ENCODE measurements around the gene KCNQ2.

KCNQ2 gene

DNA sequence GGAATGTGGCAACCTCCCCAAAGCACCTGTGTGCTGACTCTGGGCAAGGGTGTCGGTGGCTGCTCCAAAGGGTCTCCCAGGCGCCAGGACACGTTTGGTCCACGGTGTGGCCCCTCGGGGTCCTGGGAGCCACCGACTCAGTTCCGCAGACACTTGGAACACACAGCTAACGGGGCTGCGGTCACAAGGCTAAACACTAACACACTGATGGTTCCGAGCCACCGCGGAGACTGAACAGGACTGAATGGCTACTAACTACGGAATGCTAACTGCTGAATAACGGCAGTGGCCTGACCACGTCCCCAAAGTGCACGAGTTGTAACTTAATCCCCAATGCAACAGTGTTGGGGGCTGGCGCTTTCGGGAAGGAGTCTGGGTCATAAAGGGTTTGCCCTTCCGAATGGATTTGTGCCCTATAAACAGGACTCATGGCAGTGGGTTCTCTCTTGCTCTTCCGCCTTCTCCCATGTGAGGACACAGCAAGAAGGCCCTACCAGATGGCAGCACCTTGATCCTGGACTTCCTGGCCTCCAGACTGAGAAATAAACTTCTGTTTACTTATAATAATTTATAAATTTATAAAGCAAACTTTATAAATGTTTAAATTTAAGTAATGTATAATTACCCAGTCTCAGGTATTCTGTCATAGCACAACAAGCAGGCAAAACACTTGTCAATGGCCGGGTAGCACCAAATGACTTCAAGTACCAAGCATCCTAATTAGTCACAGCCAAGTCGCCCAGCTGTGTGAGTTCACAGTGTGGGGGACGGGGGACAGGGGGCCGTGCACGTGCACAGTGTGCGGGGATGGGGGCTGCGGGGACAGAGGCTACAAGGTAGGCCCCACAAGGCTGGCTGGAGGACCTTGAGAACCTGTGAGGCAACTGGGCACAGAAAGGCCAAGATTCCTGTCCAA, 28.7 kb upstream of the KCNQ2 start:
- DNase-seq, result no peak

DNA sequence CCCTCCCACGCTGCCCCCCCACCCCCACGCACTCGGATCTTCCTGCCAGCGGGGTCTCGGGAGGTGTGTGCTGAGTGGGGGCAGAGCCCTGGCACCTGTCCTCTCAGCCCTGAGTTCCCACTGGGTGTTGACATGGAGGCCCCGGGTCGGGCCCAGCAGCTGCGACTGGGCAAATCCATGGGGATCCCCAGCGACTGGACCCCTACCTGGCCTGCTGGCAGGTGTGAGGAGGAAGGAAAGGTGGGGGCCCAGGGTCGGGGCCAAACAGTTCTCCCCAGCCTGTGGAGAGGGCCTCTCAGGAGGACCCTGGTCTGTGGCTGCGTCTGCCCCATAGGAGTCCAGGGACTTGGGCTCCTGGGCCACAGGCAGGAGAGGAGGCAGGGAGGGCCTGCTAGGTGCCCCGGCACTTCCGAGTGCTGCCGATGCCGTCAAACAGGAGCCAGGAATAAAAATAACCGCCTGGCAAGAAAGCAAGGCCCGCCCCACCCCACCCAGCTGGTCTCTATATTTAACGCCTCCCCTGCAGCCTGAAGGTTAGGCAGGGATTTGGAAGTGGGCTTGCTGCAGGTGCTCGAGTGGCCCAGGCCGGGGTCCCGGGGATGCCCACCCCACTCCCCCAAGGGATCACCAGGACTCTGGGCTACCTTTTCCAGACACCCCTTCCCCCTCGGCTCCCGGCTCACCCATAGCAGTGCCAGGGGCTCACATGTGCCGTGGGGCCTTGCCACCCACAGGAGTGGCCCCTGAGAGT, 27.9 kb upstream of the KCNQ2 start:
- DNase-seq, result no peak

DNA sequence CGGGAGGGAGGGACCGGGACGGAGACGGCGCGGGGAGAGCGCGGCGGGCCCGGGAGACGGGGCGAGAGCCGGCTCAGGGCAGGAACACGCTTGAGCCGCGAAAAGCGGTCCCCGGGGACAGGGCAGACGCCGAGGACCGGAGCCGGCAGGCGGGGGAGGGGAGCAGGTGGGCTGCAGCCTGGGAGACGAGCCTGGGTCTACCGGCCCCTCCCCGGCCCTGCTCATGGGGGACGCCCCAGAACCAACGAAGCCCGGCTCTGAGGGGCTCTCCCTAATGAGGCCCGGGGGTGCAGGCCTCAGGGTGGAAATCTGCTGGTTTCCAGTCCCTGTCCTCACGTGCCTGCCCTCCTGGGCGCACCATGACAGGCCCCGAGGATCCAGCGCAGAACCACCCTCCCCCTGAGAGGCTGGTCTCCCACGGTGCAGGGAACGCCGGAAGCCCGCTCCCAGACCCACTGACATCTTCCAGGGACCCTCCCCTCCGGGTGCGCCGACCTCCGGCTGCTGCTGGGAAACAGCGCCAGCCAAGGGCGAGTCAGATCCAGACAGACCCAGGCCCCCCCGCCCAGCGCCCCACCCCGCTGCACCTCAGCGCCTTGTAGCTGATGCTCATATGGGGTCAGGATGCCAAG, 27.0 kb upstream of the KCNQ2 start:
- DNase-seq, result no peak

DNA sequence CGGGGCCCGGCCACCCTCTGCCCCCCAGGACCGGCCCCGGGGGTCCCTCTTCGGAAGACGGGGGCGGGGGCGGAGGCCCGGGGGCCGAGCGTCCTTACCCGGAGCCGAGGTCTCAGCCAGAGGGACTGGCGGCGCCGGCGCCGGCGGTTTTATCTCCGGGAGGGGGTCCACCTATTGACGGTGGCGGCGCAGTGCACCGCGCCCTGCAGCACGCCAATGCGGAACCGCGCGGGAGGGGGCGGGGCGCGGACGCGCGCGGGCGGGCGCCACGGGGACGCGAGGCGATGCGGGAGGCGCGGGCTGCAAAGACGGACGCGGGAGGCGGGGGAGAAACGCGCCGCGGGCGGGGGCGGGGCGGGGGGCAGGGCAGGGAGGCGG, 26.5 kb upstream of the KCNQ2 start, which contains the start of gene EEF1A2:
EEF1A2 (minus strand) TSS at position 124 of the 378 bp plus-strand sequence. CDS start 1,320 bp downstream, outside the sequence.
- DNase-seq, result peak; percentile 67

DNA sequence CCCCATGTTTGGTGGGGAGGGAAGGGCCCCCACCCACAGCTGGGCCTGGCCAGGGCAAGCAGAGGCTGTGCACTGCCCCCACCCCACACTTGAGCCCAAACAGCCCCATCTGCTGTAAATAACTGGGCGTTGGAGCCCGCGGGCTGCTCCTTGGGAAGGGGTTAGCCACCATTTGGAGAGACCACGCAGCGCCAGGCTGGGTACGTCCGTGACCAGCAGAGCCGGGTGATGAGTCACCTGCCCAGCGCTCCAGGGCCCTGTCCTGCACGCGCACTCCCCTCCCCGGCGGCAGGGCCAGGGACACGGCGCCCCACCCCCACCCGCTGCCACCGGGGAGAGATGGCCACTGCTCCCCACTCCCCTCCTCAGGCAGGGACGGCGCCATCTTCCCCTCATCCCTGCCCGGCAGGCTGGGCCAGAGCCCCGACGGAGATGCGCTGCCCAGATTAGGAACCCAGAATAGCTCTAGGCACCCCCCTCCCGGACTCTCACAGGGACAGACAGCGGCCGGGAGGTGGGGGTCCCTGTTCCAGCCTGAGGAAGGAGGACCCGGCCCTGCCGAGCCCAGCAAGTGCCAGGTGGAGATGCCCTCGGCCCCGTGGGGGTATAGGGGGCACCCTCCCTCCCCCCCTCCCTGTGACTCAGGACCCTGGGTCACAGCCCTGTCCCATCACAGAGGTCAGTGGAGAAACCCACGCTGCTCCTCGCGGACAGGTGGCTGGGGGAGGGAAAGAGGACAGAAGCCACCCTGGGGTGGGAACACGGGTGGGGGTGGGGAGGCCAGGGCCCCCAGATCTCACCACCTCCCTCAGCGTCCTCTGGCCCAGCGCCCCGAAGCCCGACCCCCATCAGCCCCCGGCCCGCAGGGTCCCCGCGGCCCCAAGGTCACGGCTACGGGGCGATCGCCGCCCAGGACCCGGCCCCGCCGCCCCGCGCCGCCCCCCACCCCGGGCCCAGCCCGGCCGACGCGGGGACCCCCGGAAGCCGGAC, 25.8 kb upstream of the KCNQ2 start:
- DNase-seq, result peak; percentile 19

DNA sequence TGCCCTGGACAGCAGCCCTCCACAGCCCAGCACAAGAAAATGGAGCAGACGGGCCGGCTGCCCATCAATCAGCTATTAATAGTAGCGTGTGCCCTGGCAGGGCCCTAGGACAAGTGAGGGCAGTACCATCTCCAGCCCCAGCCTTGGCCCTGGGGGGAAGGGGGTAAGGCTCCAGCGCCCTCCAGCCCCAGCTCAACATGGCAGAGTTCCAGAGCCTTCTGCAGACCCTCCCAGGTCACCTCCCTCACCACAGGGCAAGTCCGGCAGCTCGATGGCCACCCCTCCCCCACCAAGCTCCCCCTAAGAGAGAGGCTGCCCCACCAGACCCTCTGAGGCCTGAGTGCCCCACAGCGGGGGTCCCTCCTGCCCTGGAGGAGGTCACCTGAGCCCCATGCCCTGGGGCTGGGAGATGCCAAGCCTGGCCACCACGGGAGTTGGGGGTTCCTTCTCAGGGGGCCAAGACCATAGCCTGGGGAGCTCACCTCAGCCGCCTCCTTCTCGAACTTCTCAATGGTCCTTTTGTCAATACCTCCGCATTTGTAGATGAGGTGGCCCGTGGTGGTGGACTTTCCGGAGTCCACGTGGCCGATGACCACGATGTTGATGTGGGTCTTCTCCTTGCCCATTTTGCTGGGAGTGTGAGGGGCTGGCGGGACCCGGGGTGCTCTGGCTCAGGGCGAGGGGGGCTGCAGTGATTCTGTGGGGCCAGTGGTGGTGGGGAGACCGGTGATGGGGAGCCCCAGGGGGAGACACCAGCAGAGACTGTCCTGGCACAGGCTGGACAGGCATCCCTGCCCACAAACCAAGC, 24.9 kb upstream of the KCNQ2 start:
- no peak for DNase-seq

DNA sequence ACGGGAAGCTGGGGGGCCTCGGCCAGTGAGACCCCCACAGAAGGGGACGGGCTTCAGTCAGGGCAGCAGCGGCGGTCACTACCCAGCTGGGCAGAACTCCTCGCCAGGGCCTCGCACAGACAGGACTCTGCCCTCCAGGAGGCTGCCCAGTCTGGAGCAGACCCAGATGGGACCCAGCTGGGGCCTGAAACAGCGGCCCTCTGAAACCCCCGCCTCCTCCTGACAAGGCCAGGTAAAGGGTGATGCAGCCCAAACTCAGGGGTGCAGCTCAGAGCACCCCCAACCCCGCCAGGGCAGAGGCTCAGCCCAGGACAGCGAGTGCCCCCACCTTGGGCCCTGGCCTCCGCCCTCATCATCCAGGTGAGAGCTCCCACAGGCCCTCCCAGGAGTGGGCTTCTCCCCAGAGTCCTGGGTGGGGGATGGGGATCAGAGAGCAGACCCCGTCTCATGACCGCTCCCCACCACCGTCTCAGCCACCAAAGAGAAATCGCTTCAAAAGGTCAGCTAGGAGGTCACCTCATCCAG, 24.2 kb upstream of the KCNQ2 start:
- no peak for DNase-seq

DNA sequence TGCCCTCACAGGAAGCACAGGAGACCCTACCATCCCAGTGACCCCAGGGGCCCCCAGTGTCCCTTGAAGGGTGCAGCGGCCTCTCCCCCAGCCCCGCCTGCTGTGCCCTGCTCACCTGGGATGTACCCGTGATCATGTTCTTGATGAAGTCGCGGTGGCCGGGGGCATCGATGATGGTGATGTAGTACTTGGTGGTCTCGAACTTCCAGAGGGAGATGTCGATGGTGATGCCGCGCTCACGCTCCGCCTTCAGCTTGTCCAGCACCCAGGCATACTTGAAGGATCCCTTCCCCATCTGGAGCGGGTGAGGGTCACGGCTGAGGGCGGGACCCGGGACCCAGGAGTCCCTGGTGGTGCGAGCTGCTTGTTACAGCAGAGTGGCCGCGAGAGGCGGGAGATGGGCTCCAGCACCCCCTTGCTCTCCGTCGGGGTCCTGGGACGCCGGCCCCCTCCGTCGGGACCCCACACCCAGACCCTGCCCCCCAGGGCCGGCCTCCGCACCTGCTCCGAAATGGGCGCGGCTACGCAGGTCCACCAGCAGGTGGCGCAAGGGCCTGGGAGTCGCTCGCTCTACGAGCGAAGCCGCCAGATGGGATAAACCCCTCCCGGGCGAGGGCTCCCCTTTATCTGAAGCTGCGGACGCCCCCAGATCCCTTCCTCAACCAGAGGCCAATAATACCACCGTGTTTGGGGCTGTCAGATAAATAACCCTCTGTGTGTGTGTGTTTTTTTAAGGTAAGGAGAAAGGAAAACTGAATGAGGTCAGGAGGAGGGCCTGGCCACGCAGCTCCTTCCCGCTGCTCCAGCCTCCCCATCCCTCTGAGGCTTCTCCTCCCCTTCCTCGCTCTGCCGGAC, 23.5 kb upstream of the KCNQ2 start:
- DNase-seq, result peak; percentile 73

DNA sequence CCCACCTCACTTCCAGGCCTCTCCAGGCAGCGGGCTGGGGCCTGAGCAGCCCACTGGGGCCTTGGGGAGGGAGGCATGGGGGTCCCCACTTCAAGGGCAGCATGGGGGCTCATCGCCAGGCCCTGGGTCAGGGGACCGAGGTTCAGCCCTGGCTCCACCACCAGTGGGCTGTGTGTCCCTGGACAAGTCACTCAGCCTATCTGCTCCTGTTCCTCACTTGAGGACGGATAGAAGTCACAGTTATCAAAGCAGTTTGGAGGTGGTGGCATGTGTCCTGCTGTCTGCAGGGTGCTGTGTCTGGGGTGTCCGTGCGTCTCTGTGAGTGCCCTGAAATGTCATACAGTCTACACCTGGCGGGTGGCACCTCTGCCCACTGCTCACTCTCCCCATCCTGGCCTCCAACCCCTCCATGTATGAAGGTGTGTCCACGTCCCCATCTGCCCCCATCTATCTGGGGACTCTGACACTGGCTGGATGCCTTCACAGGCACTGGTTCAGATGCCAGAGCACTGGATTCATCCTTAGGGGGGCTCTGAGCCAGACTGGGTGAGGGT, 22.8 kb upstream of the KCNQ2 start:
- DNase-seq, result no peak

DNA sequence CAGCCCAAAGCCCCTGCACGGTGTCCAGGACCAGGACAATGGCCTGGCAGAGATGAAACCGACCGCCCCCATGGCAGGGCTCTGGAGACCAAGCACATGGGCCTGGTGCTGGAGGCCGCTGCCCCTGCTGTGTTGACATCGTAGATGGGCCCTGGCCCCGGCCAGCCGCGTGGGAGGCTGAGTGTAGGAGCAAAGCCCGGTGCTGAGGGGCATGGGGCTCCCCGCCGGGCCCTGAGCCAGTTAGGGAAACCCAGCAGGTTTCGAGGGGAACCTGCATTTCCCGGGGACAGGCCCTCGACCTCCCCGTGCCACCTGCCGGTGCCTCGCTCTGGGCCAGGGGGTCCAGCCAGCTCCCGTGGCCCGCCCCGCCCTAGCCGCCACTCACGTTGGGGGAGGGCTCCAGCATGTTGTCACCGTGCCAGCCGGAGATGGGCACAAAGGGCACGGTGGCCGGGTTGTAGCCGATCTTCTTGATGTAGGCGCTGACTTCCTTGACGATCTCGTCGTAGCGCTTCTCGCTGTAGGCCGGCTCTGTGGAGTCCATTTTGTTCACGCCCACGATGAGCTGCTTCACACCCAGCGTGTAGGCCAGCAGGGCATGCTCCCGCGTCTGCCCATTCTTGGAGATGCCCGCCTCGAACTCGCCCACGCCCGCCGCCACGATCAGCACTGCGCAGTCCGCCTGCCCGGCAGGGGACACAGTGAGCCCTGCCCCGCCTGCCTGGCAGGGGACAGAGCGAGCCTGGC, 22.1 kb upstream of the KCNQ2 start:
- DNase-seq, result no peak

DNA sequence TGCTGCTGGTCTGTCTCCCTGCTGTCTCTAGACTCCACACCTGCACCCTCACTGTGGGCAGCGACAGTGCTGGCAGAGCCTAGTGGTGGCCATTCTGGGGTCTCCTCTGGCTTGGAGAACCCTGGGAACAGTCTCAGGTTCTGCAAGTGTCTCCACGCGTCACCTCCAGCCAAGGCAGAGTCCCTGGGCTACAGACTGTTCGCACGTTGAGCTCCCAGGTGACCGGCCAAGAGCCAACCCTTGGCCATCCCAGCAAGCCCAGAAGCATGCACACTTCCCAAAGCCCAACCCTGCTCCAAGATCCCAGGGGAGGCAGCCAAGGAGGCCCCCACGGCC, 21.6 kb upstream of the KCNQ2 start:
- DNase-seq, result no peak

DNA sequence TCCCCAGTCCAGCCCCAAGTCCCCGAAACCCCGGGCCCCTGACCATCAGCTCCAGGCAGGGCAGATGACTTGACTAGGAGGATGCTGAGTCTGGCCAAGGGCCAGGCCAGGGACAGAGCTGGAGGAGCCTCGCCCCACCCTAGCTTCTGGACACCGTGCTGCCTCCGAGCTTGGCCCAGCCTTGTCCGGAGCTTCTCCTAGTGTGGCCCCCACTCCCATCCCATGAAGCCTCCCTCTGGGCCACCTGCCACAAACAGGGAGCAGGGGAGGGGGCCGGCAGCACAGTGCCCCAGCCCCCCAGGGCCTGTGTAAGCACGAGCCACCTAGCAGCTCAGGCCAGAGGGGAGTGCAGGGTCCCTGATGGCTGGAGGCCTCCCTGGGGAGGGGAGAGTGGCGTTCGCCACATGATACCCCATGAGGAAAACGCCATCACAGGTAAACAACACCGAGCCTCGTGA, 21.1 kb upstream of the KCNQ2 start:
- no peak for DNase-seq

DNA sequence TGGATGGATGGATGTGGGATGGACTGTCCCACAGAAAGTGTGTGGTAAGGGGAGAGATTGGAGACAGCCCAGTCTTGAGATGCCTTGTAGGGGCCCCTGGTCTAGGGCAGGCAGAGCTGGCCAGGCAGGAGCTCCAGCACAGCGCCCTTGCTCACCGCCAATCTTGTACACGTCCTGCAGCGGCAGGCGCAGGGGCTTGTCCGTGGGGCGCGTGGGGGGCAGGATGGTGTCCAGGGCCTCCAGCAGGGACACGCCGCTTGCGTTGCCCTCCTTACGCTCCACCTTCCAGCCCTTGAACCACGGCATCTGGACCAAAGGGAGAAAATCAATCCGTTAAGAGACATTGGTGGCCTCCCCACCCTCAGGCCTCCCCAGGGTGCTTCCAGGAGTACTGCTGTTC, 20.5 kb upstream of the KCNQ2 start:
- no peak for DNase-seq

DNA sequence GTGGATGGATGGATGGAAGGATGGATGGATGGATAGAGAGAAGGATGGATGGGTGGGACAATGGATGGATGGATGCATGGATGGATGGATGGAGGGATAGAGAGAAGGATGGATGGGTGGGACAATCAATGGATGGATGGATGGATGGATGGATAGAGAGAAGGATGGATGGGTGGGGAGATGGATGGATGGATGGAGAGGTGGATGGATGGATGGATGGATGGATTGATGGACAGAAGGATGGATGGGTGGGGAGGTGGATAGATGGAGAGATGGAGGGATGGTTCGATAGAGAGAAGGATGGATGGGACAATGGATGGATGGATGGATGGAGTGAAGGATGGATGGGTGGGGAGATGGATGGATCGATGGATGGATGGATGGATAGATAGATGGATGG, 20.1 kb upstream of the KCNQ2 start:
- no peak for DNase-seq

DNA sequence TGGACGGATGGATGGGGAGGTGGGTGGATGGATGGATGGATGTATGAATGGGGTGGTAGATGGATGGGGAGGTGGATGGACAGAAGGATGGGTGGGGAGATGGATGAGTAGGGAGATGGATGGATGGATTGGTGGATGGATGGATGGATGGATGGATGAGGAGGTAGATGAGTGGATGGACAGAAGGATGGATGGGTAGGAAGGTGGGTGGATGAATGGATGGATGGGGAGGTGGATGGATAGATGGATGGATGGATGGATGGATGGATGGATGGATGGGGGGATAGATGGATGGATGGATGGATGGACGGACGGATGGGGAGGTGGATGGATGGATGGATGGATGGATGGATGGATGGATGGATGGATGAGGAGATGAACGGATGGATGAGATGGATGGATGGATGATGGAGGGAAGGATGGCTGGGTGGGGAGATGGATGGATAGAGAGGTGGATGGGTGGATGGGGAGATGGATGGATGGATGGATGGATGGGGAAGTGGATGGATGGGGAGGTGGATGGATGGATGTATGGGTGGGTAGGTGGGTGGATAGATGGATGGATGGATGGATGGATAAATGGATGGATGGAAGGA, 19.3 kb upstream of the KCNQ2 start:
- DNase-seq, result no peak

DNA sequence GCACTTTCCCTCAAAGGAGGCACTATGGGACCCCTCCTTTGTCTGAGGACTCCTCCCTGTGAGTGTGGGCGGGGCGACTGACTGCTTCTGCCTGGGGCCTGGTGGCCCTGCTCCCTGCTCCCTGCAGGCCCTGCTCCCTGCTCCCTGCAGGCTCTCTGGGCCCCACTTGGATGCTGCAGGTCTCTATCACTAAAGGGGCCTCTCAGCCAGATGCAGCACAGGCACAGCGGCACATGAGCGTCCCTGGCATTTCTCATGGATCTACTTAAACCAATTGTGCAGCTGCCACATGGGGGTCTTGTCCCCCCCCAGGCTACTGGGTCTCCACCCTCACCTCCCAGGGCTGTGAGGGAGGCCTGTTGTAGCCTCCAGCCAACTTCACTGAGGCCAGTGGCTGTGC, 18.6 kb upstream of the KCNQ2 start:
- no peak for DNase-seq

DNA sequence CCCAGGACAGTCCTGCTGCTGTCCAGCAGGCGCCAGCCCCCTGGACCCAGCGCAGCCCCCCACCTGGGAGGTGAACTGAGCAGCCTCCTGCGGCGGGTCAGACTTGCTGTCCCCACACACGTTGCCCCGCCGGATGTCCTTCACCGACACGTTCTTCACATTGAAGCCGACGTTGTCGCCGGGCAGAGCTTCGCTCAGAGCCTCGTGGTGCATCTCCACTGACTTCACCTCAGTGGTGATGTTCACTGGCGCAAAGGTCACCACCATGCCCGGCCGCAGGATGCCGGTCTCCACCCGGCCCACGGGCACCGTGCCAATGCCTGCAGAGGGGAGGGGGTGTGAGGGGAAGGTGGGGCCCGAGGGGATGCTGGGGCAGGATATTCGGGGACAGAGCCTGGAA, 18.0 kb upstream of the KCNQ2 start:
- no peak for DNase-seq

DNA sequence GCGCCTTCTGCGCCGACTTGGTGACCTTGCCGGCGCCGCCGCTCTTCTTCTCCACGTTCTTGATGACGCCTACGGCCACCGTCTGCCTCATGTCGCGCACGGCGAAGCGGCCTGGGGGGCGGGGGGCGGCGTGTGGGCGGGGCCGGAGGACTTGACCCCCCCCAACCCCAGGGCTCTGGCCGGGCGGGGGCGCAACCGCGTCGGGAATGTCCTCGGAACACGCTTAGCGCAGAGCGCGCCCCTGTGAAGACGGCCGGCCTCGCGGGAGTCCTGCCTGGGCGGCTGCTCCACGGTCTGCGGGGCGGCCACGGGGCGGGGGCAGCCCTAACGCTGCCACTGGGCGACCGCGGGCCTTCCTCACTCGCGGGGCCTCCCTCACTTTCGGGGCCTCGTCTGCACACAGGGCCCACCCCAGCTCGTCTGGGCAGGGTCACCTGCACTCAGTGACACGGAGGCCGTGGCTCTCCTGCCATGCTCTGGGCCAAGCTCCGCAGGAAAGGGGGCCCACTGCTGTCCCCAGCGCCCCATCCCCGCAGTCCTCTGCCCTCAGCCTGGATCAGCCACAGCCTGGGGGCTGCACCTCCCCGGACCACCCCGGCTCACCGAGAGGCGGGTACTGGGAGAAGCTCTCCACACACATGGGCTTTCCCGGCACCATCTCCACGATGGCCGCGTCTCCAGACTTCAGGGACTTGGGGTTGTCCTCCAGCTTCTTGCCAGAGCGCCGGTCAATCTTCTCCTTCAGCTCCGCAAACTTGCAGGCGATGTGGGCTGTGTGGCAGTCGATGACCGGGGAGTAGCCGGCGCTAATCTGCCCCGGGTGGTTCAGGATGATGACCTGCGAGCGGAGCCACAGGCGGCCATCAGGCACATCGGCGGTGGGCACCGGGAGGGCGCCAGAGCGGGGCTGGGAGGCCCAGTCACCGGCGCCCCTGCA, 16.1 kb upstream of the KCNQ2 start:
- DNase-seq, result no peak

Data from NCI-H345 (cell line).